NCI-H748 (cell line): ENCODE results near the gene PTPRF.
A peak's percentile ranks its signal among the peaks of the same experiment; 100 is the strongest.

Source experiments
- DNase-seq: peaks from one replicate; lab custom pipeline; 2025; ENCODE audit not compliant: unreplicated experiment; lab: John Stamatoyannopoulos, UW

Gene PTPRF

DNA sequence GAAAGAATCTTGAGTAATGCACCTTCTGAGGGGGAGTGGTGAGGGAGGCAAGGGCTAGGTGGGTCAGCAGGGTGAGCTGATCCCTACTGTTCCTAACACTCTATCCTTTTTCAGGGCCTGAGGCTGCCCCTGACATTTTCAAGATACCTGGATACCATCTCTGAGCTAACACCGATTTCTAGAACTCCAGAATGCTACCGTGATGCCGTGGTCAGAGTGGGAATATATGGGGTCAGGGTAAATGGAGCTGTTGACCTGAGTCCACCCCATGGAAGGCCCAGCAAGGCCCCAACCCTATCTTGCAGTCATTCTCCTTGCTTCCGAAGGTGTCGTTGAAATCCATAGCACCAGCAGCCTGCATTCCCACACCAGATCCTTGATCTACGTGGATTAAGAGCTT, 18.0 kb upstream of the PTPRF start:
- no peak for DNase-seq

- no peak for DNase-seq
Measured at GRCh38 chr1:43513471-43514173, 17.1 kb upstream of the PTPRF start.

DNA sequence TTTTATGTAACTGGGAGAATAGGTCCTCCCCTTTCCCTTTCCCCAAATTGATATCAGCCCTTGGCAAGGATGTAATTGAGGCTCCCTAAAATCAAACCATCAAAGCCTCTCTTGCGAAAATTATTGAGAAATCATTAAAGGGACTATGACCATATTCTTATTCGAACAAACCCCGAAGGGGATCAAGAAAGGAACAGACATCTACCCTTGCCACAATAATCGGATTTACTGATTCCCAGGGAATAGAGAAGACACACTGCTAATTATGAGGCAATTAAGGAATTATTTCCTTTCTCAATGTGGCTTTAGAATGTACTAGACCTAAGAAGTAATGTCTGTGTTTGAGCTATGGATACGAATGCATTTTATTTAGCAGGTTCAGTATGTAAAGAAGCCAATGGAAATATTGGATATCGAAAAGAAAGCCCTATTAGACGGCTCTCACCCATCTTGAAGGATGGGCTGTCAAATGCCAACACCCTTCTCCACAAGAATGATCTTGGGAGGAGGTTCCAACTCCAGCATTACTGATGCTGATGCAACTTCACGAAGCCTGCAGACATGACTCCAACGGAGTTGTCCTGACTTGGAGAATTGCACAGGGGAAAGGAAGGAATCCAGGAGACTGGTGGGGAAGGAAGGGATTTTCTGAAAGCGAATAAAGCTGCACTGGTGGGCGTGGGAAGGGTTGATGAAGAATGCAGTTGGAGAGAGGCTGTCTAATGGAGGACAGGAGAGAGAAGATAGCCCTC, 11.6 kb upstream of the PTPRF start:
- DNase-seq, result no peak

DNA sequence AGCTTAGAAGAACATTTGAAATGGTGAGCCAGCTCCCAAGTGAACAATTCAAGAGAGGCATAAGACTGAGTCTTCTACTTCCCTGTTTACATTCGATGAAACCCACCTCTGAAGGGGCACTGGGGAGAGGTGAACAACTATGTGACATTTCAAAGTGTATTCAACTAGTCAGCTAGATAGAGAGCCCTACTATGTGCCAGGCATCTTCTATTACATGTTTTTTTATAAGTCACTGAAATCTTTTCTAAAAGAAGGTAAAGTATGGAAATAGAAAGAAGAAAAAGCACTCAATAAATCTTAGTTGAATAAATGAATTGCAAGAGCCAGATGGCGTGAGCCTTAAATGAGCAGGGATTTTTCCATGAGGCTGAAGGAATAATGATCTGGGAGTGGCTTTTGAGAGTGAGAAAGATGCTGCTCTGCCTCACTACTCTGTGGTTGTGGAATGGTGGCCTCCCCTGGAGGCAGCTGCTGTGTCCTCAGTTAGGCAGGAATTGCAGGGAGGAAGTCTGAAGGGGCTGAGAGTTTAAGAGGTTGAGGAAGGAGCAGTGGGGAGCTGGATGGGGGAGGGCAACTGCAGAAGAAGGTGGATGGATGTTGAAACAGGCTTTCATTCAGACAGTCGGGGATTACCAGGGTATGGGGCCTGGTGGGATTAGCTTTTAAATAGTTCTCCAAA, 10.4 kb upstream of the PTPRF start:
- no peak for DNase-seq

GRCh38 chr1:43521078-43521477, 9.6 kb upstream of the PTPRF start:
- no peak for DNase-seq

DNA sequence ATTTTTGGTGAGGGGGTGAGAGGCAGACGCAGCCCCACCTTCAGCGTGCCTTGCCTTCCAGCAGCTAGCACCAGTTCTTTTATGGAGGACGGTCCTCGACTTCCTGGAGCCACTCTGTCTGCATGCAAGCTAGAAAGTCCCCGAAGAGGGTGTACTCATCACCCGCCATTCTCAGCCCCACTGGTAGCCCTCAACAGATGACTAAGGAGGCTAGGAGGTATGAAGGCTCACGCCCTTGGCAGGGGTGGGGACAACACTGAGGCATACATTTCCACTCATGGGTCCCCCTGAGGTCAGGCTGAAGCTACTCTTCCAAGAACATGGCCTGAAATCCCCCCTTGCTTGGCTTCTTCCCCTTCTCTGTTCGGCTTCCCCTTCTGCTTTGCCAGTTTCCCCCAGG, 8.9 kb upstream of the PTPRF start:
- no peak for DNase-seq

DNA sequence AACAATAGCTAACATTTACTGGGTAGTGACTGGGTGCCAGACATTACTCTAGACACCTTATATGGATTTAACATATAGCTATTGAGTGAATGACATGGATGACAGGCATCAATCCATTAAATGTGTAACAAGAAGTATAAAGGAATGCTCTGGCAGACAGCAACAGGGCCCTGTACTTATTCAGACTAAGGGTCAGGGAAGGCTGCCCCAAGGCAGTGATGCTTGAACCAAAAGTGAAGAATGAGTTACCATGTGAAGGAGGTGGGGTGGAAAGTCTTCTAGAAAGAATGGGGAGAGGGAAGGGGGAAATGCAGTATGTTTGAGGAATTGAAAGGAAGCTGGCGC, 8.3 kb upstream of the PTPRF start:
- DNase-seq, result no peak

DNA sequence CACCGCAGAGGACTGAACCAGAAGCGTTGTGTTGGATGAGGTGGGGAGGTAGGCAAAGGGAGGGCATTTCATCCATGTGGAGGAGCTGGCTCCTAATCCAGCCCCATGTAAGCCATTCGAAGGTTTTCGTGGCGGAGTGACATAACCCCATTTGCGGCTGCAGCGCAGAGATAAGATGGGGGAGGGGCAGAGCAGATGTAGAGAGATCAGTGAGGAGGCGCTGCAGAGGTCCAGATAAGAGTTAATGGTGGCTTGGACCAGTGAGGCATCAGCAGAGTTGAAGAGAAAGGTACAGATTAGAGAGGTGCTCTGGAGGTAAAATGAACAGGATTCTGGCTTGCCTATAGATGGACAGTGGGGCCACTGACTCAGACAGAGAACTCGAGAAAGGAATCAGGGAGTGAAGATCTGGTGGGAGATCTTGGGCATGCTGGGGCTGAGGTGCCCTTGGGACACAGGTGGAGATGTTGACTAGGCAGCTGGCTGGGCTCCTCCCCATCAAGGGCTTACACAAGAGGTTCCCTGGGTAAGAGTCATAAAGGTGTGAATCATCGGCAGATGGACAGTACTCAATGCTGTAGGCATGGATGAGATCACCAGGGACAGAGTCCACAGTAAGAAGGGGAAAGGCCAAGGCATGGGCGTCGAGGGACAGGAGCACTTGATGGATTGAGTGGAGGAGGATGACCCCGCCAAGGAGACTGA, 7.8 kb upstream of the PTPRF start:
- DNase-seq, result no peak

DNA sequence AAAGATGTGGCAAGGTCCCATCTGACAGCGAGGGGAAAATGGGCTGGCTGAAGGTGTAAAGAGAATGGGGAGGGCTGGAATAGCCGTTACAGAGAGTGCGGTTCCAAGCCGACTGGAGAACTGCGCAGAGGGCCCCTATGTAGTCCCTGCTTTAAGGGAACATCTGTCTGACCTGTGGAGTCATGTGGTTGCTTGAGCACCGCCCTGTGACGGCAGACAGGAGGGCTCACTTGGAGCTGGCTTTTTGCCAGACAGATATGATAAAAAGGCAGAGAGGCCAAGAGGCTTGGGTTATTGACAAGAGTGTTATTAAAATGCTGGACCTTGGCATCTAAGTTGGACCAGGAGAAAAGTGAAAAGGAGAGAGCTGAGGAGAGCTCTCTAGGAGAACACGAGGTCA, 5.9 kb upstream of the PTPRF start:
- DNase-seq, result peak; percentile 72

- no peak for DNase-seq
Measured at GRCh38 chr1:43526002-43526401, 4.7 kb upstream of the PTPRF start.

GRCh38 chr1:43527111-43527878, 3.4 kb upstream of the PTPRF start:
- no peak for DNase-seq

- DNase-seq, result peak; percentile 99
Measured at GRCh38 chr1:43529206-43529731, 1.4 kb upstream of the PTPRF start.

GRCh38 chr1:43531107-43531905, 623 bp downstream of the PTPRF start:
- peak; percentile 91 for DNase-seq

DNA sequence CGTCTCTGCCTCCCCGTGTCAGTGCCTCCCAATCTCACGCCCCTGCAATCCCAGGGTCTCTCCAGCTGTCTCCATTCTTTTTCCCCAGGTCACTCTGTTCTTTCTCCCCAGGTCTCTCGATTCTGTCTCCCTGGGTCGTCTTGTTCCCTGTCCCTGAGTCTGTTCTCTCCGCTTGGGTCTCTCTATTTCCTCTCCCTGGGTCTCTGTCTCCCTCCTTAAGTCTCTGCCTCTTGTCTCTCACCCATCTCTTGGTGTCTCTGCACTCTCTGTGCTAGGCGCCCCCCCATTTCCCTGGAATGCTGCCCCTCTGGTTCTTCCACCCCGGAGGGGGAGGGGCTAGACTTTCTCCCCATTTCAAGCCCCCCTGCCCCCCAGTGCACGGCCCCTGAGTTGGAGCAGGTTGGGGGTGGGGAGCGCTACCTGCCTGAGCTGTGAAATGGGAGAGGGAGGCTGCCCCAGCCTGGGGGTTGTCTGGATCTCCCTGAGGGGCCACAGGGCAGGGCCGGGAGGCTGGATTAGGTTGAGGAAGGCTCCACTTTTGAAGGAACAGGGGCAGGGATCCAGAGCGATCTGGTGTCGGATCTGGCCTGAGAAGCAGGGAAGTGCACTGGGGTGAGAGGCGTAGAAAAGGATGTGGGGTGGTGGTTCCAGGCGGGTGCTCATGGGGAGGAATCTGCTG, 1.4 kb downstream of the PTPRF start:
- DNase-seq, result peak; percentile 82

GRCh38 chr1:43532716-43533115, 2.0 kb downstream of the PTPRF start:
- DNase-seq, result no peak

DNA sequence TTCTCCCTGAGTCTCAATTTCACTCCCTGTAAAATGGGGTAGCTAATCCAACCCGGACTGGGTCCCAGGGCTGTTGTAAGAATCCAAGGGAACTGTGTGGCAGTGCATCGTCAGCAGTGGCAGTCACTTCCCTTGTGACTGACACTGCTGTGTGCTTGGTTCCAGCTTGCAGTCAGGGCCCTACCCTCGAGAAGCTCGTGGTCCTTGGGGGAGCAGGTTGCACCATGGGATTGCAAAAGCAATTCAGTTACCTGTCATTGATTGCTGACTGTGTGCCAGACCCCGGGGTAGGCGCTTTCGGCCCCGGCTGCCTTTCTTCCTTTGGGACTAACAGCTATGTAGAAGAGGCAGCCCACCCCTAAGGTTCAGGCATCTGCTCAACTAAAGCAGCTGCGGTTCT, 2.9 kb downstream of the PTPRF start:
- DNase-seq, result no peak

DNA sequence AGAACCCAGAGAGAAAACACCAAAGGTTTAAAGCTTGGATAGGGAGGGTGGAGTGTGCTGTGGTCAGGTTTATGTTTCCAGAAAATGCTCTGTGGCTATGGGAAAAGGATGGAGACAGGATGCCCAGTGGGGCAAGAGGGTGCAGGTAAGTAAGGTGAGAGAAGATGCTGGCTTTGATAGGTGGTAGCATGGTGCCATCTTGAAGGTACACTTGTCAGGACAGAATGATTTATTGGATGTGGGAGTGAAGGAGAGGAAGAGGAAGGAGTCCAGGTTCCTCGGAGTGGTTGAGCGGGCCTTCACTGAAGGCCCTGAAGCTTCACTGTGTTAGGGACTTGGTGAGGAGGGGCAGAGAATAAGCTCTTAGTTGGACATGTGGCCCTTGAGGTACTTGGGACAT, 3.6 kb downstream of the PTPRF start:
- DNase-seq, result no peak

GRCh38 chr1:43536196-43536863, 5.6 kb downstream of the PTPRF start:
- DNase-seq, result peak; percentile 61

GRCh38 chr1:43536864-43537358, 6.2 kb downstream of the PTPRF start:
- DNase-seq, result no peak
